Subcutaneous adipose tissue (tissue), 4 donors: ENCODE data around the gene FAM177A1. TPM values are rescaled to one million over a fixed set of nuclear protein-coding genes. Genes with fewer than 3 reads are reported as not detected.

Experiments
- total RNA-seq, 4 donors: library from RNA; depleted of rRNA; stranded (reverse); fragments of >200 nt; gene quantifications; one replicate each; pipeline ENCODE4 v1.1.0, GENCODE V29; 2016
- TF ChIP-seq, protein P1 (sequence below): fragments of 450-650 bp; IDR thresholded peaks from one replicate; pipeline ENCODE4 v1.5.1; 2016; ENCODE audit warnings: low read depth, mild to moderate bottlenecking, control low read depth, antibody characterized with exemption, moderate library complexity

FAM177A1 gene
- total RNA-seq, 4 donors from 2014 or later = 23.3 to 58.6 (median 40.5) TPM

DNA sequence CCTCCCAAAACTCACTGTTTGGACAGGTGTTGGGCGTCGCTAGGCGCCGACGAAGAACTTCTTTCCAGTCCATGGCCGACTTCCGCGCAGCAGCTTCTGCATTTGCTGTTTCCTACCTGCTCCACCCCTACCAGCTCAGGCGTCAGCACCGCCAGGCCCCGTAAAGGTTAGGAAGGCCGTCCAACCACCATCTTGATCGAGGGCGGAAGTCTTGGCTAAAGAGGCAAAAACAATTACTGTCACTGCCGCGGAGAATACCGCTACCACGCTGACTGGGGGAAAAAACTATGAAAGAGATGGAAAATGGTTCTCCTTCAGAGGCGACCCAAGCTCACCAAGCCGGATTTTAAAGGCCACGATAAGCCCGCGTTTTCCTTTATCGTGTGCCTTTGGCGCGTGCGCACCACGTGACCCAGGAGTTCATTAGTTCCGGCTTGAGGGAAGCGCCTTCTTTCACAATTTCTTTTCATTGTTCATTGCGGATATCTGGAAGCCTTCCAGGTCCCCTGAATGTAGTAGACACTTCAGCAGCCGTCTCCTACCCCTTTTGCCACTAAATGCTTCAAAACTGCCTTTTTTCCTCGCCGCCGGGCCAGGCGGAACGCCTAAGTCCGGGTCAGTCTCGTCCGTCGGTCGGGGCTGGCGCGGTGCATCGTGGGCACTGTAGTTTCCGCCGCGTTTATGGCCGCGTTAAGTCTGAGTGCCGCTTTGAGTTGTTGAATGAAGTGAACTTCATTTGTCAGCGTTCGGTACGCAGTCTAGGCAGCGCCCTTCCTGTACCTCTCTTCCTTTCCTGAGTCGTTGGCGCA is 76.0 kb downstream of the FAM177A1 start, which contains the start of the genes PPP2R3C and PRORP:
PPP2R3C (minus strand) TSS at position 104 of the 809 bp plus-strand sequence; CDS start at position 73, 31 bp downstream.
PRORP (plus strand) TSS at position 666 of the 809 bp plus-strand sequence. CDS start 694 bp downstream, outside the sequence.
- TF ChIP-seq, protein P1, sequence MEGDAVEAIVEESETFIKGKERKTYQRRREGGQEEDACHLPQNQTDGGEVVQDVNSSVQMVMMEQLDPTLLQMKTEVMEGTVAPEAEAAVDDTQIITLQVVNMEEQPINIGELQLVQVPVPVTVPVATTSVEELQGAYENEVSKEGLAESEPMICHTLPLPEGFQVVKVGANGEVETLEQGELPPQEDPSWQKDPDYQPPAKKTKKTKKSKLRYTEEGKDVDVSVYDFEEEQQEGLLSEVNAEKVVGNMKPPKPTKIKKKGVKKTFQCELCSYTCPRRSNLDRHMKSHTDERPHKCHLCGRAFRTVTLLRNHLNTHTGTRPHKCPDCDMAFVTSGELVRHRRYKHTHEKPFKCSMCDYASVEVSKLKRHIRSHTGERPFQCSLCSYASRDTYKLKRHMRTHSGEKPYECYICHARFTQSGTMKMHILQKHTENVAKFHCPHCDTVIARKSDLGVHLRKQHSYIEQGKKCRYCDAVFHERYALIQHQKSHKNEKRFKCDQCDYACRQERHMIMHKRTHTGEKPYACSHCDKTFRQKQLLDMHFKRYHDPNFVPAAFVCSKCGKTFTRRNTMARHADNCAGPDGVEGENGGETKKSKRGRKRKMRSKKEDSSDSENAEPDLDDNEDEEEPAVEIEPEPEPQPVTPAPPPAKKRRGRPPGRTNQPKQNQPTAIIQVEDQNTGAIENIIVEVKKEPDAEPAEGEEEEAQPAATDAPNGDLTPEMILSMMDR = no peak

GRCh38 chr14:35122696-35123387 is 76.8 kb downstream of the FAM177A1 start:
- TF ChIP-seq, protein P1 = no peak

- TF ChIP-seq, protein P1 = no peak
Measured at GRCh38 chr14:35123388-35123703, 77.3 kb downstream of the FAM177A1 start.

DNA sequence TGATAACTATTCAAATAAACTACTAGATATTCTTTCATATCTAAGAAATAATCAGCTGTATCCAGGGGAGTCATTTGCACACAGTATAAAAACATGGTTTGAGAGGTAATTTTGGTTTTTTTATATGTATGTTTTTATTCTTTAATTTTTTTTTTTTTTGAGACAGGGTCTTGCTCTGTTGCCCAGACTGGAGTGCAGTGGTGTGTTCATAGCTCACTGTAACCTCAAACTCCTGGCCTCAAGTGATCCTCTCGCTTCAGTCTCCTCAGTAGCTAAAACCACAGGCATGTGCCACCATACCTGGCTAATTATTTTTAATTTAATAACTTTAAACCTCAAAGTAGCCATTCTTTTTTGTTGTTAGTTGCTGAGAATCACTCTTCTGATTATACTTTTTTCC is 78.1 kb downstream of the FAM177A1 start:
- TF ChIP-seq, protein P1 = no peak

Other genes with a start within 250 kb of the FAM177A1 start
- gene BAZ1A, start 170.9 kb upstream of the FAM177A1 start, total RNA-seq = 10 to 100 TPM; 35.7 to 73.9 (median 36.5) TPM
- gene SRP54, start 63.3 kb upstream of the FAM177A1 start, total RNA-seq = 10 to 100 TPM; 39.2 to 51.8 (median 45.3) TPM
- gene PPP2R3C, start 75.7 kb downstream of the FAM177A1 start, total RNA-seq = 10 to 100 TPM; 26.9 to 50.2 (median 30.4) TPM
- 10 to 100 TPM; 15.6 to 27.4 (median 22.1) TPM for gene PRORP, start 76.3 kb downstream of the FAM177A1 start, total RNA-seq
- gene PSMA6, start 246.1 kb downstream of the FAM177A1 start, total RNA-seq = 100 to 1,000 TPM; 158 to 210 (median 166) TPM